ENCODE measurements around the gene TCTN2. TPM values are rescaled to one million over a fixed set of nuclear protein-coding genes. Genes with fewer than 3 reads are reported as not detected.

TCTN2 gene
- total and polyA plus RNA-seq, 10 of the 15 experiments (the other 5 are each of a cell fraction or from before 2014, with no cell fraction given): 0.55 to 5.5 (median 3.3) TPM

DNA sequence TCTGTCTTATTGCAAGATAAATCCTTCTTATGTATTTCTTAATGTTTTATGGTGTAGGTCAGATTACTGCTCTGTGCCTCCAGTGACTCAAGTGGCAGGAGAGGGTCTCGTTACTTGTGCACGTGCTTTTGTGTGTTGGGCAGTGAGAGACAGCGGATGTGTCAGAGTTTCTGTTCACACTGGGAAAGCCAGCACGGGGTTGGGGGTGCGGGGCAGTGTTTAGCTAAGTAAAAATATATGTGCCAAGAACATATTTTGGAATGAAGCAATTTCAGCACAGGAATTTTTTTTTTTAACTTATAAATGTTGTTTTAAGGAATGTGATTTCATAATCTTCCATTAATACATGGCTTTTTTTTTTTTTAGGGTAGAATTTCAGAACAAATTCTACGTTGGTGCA lies 86.6 kb downstream of the TCTN2 start:
- no peak overlapping the region for H3K4me2 ChIP-seq (ENCODE audit: control insufficient read depth, insufficient read depth)
- ChIA-PET SMC1A (ENCODE audit: uncharacterized antibody, unreplicated experiment) (no interaction called here), POLR2A (no interaction called here), RAD21 (ENCODE audit: unreplicated experiment) (no interaction called here), CTCF (no interaction called here)
- no peaks in the 10 kb centered on the region for H3K27me3 ChIP-seq (replicated peaks in 1 of 2; ENCODE audit: control insufficient read depth in 2 of 2, insufficient read depth in 2 of 2, low read length in 1 of 2)
- FAIRE-seq: no peak
- no peak overlapping the region for H3K27ac ChIP-seq (ENCODE audit: control insufficient read depth, insufficient read depth)
- no peak for ATAC-seq
- 80% methylated on average over 6 of the region's 6 CpGs for WGBS (ENCODE audit: insufficient coverage, insufficient replicate concordance, low lambda C conversion rate, missing lambda C conversion rate)
- no peaks in the 10 kb centered on the region for H3K9me3 ChIP-seq (replicated peaks; ENCODE audit: control insufficient read depth, insufficient read depth, low read length)
- BruUV-seq (replicated peaks): no TSS peak
- no peak overlapping the region for H2AFZ ChIP-seq (ENCODE audit: control insufficient read depth, low read depth, low read length)
- intact Hi-C loops (cut with micrococcal nuclease; ENCODE audit: unreplicated experiment): no loop called here
- peaks cover 6% of the 10 kb centered on the region for H3K4me1 ChIP-seq (ENCODE audit: control insufficient read depth, insufficient read depth, low read length)
- in situ Hi-C loops (cut with MboI): no loop called here
- peaks cover 2 to 11% of the 10 kb centered on the region in 2 experiments for H3K36me3 ChIP-seq (ENCODE audit: control insufficient read depth in 2 of 2, insufficient read depth in 2 of 2, low read length in 1 of 2)
- TF ChIP-seq CBX5 (IDR thresholded peaks at IDR 0.05; ENCODE audit: low read depth) (no peak), CHD2 (IDR thresholded peaks at IDR 0.05; ENCODE audit: borderline replicate concordance, low read depth, low read length) (no peak), MEF2B (IDR thresholded peaks at IDR 0.05; ENCODE audit: partially characterized antibody, poor library complexity, severe bottlenecking) (no peak), HDGF (IDR thresholded peaks at IDR 0.05) (no peak), MYB (IDR thresholded peaks at IDR 0.05; ENCODE audit: borderline replicate concordance, low read depth, low read length) (no peak)
- TF ChIP-seq, protein P1, sequence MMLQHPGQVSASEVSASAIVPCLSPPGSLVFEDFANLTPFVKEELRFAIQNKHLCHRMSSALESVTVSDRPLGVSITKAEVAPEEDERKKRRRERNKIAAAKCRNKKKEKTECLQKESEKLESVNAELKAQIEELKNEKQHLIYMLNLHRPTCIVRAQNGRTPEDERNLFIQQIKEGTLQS (IDR thresholded peaks at IDR 0.05; ENCODE audit: borderline replicate concordance, extremely low read depth, low read depth, low read length): no peak
- H3K9ac ChIP-seq (ENCODE audit: control insufficient read depth, insufficient read depth, low read length): no peak overlapping the region
- no peaks in the 10 kb centered on the region for H3K79me2 ChIP-seq (ENCODE audit: control insufficient read depth, insufficient read depth, low read length)
- no peak overlapping the region for H3K4me3 ChIP-seq
- no peaks in the 10 kb centered on the region for H4K20me1 ChIP-seq (ENCODE audit: control insufficient read depth, insufficient read depth)
- no peak for DNase-seq (ENCODE audit: low read depth, low spot score)

Other genes starting within 250 kb of the TCTN2 start
Only the 7 nearest of the 9 such genes appear.
- 0.23 and 0.65 TPM in 2 replicates for gene RILPL1, start 137.4 kb upstream of the TCTN2 start, total RNA-seq (2014; rRNA removed)
- gene RILPL1, start 137.4 kb upstream of the TCTN2 start, total RNA-seq (2014; rRNA removed; fragmentation: Illumina TruSeq; extraction: Trizol): 0.18 and 0.27 TPM in 2 replicates
- 0.41 and 0.56 TPM in 2 replicates for gene RILPL1, start 137.4 kb upstream of the TCTN2 start, total RNA-seq (2021)
- gene RILPL1, start 137.4 kb upstream of the TCTN2 start, polyA plus RNA-seq (2011; rRNA removed): 0.61 and 0.73 TPM in 2 replicates
- gene RILPL1, start 137.4 kb upstream of the TCTN2 start, polyA plus RNA-seq (2014; fragmentation: Illumina TruSeq; extraction: Trizol): 0.35 TPM in 1 of 2 replicates, not detected in the other
- under 1 TPM; 0.07 to 0.14 TPM for gene RILPL1, start 137.4 kb upstream of the TCTN2 start, polyA plus RNA-seq (2014; fragmentation: Nextera tagmentation; extraction: Ambion mirVana)
- gene RILPL1, start 137.4 kb upstream of the TCTN2 start, polyA plus RNA-seq (2014; rRNA removed): 0.47 and 0.57 TPM in 2 replicates
- under 1 TPM; 0.05 to 0.11 TPM for gene RILPL1, start 137.4 kb upstream of the TCTN2 start, polyA plus RNA-seq (2016; fragmentation: Nextera tagmentation; extraction: Ambion mirVana)
- gene TMED2, start 86.6 kb upstream of the TCTN2 start, total RNA-seq (2014; rRNA removed): 139 and 159 TPM in 2 replicates
- gene TMED2, start 86.6 kb upstream of the TCTN2 start, total RNA-seq (2014; rRNA removed; fragmentation: Illumina TruSeq; extraction: Trizol): 148 and 158 TPM in 2 replicates
- gene TMED2, start 86.6 kb upstream of the TCTN2 start, total RNA-seq (2021): 164 and 170 TPM in 2 replicates
- 111 and 160 TPM in 2 replicates for gene TMED2, start 86.6 kb upstream of the TCTN2 start, polyA plus RNA-seq (2011; rRNA removed)
- 146 and 175 TPM in 2 replicates for gene TMED2, start 86.6 kb upstream of the TCTN2 start, polyA plus RNA-seq (2014; fragmentation: Illumina TruSeq; extraction: Trizol)
- 100 to 1,000 TPM in 1 of 2 experiments, 10 to 100 TPM in 1; 60.1 to 133 TPM for gene TMED2, start 86.6 kb upstream of the TCTN2 start, polyA plus RNA-seq (2014; fragmentation: Nextera tagmentation; extraction: Ambion mirVana)
- 102 and 109 TPM in 2 replicates for gene TMED2, start 86.6 kb upstream of the TCTN2 start, polyA plus RNA-seq (2014; rRNA removed)
- 100 to 1,000 TPM; 347 to 371 TPM for gene TMED2, start 86.6 kb upstream of the TCTN2 start, polyA plus RNA-seq (2016; fragmentation: Nextera tagmentation; extraction: Ambion mirVana)
- gene DDX55, start 69.0 kb upstream of the TCTN2 start, total RNA-seq (2014; rRNA removed): 31.6 and 40.1 TPM in 2 replicates
- gene DDX55, start 69.0 kb upstream of the TCTN2 start, total RNA-seq (2014; rRNA removed; fragmentation: Illumina TruSeq; extraction: Trizol): 33.5 and 34.5 TPM in 2 replicates
- 26.8 and 30.2 TPM in 2 replicates for gene DDX55, start 69.0 kb upstream of the TCTN2 start, total RNA-seq (2021)
- gene DDX55, start 69.0 kb upstream of the TCTN2 start, polyA plus RNA-seq (2011; rRNA removed): 32.3 and 37.1 TPM in 2 replicates
- 38.5 and 42.8 TPM in 2 replicates for gene DDX55, start 69.0 kb upstream of the TCTN2 start, polyA plus RNA-seq (2014; fragmentation: Illumina TruSeq; extraction: Trizol)
- 1 to 10 TPM; 4.5 to 8.9 TPM for gene DDX55, start 69.0 kb upstream of the TCTN2 start, polyA plus RNA-seq (2014; fragmentation: Nextera tagmentation; extraction: Ambion mirVana)
- gene DDX55, start 69.0 kb upstream of the TCTN2 start, polyA plus RNA-seq (2014; rRNA removed): 34.2 and 37.6 TPM in 2 replicates
- gene DDX55, start 69.0 kb upstream of the TCTN2 start, polyA plus RNA-seq (2016; fragmentation: Nextera tagmentation; extraction: Ambion mirVana): 10 to 100 TPM; 41.5 to 42.4 TPM
- gene EIF2B1, start 37.4 kb upstream of the TCTN2 start, total RNA-seq (2014; rRNA removed): 46.8 and 50.7 TPM in 2 replicates
- 39.5 and 40.9 TPM in 2 replicates for gene EIF2B1, start 37.4 kb upstream of the TCTN2 start, total RNA-seq (2014; rRNA removed; fragmentation: Illumina TruSeq; extraction: Trizol)
- 60.8 and 63.8 TPM in 2 replicates for gene EIF2B1, start 37.4 kb upstream of the TCTN2 start, total RNA-seq (2021)
- gene EIF2B1, start 37.4 kb upstream of the TCTN2 start, polyA plus RNA-seq (2011; rRNA removed): 44.6 and 47.9 TPM in 2 replicates
- gene EIF2B1, start 37.4 kb upstream of the TCTN2 start, polyA plus RNA-seq (2014; fragmentation: Illumina TruSeq; extraction: Trizol): 65.7 and 75.4 TPM in 2 replicates
- 10 to 100 TPM; 17.6 to 25.9 TPM for gene EIF2B1, start 37.4 kb upstream of the TCTN2 start, polyA plus RNA-seq (2014; fragmentation: Nextera tagmentation; extraction: Ambion mirVana)
- 49.9 and 50.3 TPM in 2 replicates for gene EIF2B1, start 37.4 kb upstream of the TCTN2 start, polyA plus RNA-seq (2014; rRNA removed)
- gene EIF2B1, start 37.4 kb upstream of the TCTN2 start, polyA plus RNA-seq (2016; fragmentation: Nextera tagmentation; extraction: Ambion mirVana): 100 to 1,000 TPM; 111 to 131 TPM
- gene GTF2H3, start 37.3 kb upstream of the TCTN2 start, total RNA-seq (2014; rRNA removed): 31.5 and 49.0 TPM in 2 replicates
- gene GTF2H3, start 37.3 kb upstream of the TCTN2 start, total RNA-seq (2014; rRNA removed; fragmentation: Illumina TruSeq; extraction: Trizol): 42.0 and 42.2 TPM in 2 replicates
- gene GTF2H3, start 37.3 kb upstream of the TCTN2 start, total RNA-seq (2021): 38.9 and 40.0 TPM in 2 replicates
- gene GTF2H3, start 37.3 kb upstream of the TCTN2 start, polyA plus RNA-seq (2011; rRNA removed): 52.2 and 67.2 TPM in 2 replicates
- gene GTF2H3, start 37.3 kb upstream of the TCTN2 start, polyA plus RNA-seq (2014; fragmentation: Illumina TruSeq; extraction: Trizol): 62.9 and 78.8 TPM in 2 replicates
- 10 to 100 TPM; 20.6 to 31.1 TPM for gene GTF2H3, start 37.3 kb upstream of the TCTN2 start, polyA plus RNA-seq (2014; fragmentation: Nextera tagmentation; extraction: Ambion mirVana)
- 25.2 and 25.8 TPM in 2 replicates for gene GTF2H3, start 37.3 kb upstream of the TCTN2 start, polyA plus RNA-seq (2014; rRNA removed)
- gene GTF2H3, start 37.3 kb upstream of the TCTN2 start, polyA plus RNA-seq (2016; fragmentation: Nextera tagmentation; extraction: Ambion mirVana): 10 to 100 TPM; 33.9 to 35.6 TPM
- gene ATP6V0A2, start 41.2 kb downstream of the TCTN2 start, total RNA-seq (2014; rRNA removed): 51.1 and 53.8 TPM in 2 replicates
- gene ATP6V0A2, start 41.2 kb downstream of the TCTN2 start, total RNA-seq (2014; rRNA removed; fragmentation: Illumina TruSeq; extraction: Trizol): 28.3 and 28.9 TPM in 2 replicates
- gene ATP6V0A2, start 41.2 kb downstream of the TCTN2 start, total RNA-seq (2021): 50.3 and 52.3 TPM in 2 replicates
- 47.9 and 49.6 TPM in 2 replicates for gene ATP6V0A2, start 41.2 kb downstream of the TCTN2 start, polyA plus RNA-seq (2011; rRNA removed)
- gene ATP6V0A2, start 41.2 kb downstream of the TCTN2 start, polyA plus RNA-seq (2014; fragmentation: Illumina TruSeq; extraction: Trizol): 32.3 and 41.0 TPM in 2 replicates
- 10 to 100 TPM in 1 of 2 experiments, 1 to 10 TPM in 1; 9.2 to 17.7 TPM for gene ATP6V0A2, start 41.2 kb downstream of the TCTN2 start, polyA plus RNA-seq (2014; fragmentation: Nextera tagmentation; extraction: Ambion mirVana)
- 35.0 and 41.4 TPM in 2 replicates for gene ATP6V0A2, start 41.2 kb downstream of the TCTN2 start, polyA plus RNA-seq (2014; rRNA removed)
- gene ATP6V0A2, start 41.2 kb downstream of the TCTN2 start, polyA plus RNA-seq (2016; fragmentation: Nextera tagmentation; extraction: Ambion mirVana): 10 to 100 TPM; 36.7 to 39.9 TPM
- 0.05 and 0.06 TPM in 2 replicates for gene DNAH10, start 91.2 kb downstream of the TCTN2 start, total RNA-seq (2014; rRNA removed)
- 0.04 and 0.09 TPM in 2 replicates for gene DNAH10, start 91.2 kb downstream of the TCTN2 start, total RNA-seq (2014; rRNA removed; fragmentation: Illumina TruSeq; extraction: Trizol)
- gene DNAH10, start 91.2 kb downstream of the TCTN2 start, total RNA-seq (2021): 0.18 and 0.53 TPM in 2 replicates
- 0.01 and 0.06 TPM in 2 replicates for gene DNAH10, start 91.2 kb downstream of the TCTN2 start, polyA plus RNA-seq (2011; rRNA removed)
- 0.03 and 0.06 TPM in 2 replicates for gene DNAH10, start 91.2 kb downstream of the TCTN2 start, polyA plus RNA-seq (2014; fragmentation: Illumina TruSeq; extraction: Trizol)
- under 1 TPM; 0.04 to 0.05 TPM for gene DNAH10, start 91.2 kb downstream of the TCTN2 start, polyA plus RNA-seq (2014; fragmentation: Nextera tagmentation; extraction: Ambion mirVana)
- gene DNAH10, start 91.2 kb downstream of the TCTN2 start, polyA plus RNA-seq (2014; rRNA removed): 0.05 and 0.10 TPM in 2 replicates
- gene DNAH10, start 91.2 kb downstream of the TCTN2 start, polyA plus RNA-seq (2016; fragmentation: Nextera tagmentation; extraction: Ambion mirVana): under 1 TPM; 0.05 to 0.32 TPM